B cell (primary cell): ENCODE measurements around the gene FKBP6. TPM values are rescaled to one million over a fixed set of nuclear protein-coding genes. Genes with fewer than 3 reads are reported as not detected.

ENCODE experiments used
- ATAC-seq: fragments of 200-7000 bp; cut with Tn5 transposase; one replicate; pipeline ENCODE4 v1.10.0; 2021; ENCODE audit warnings: low read depth, mild to moderate bottlenecking, moderate number of reproducible peaks, moderate library complexity
- CTCF ChIA-PET: fragments of 350-600 bp; sonication (Branson Sonifier 250); formaldehyde crosslinking; loops from one replicate; lab custom pipeline; 2021; ENCODE audit warnings: antibody characterized with exemption, inconsistent platforms; lab: Charles Lee
- POLR2A ChIA-PET: fragments of 350-600 bp; sonication (Branson Sonifier 250); formaldehyde crosslinking; loops from one replicate; lab custom pipeline; 2021; ENCODE audit warnings: antibody characterized with exemption; lab: Charles Lee
- DNase-seq: peaks from one replicate; pipeline ENCODE4 v3.0.0; 2013
- H2AFZ ChIP-seq: 2 replicates; pipeline ENCODE4 v1.6.1; 2012; ENCODE audit warnings: mild to moderate bottlenecking, low read depth, low read length; ENCODE audit not compliant: insufficient read depth, poor library complexity, severe bottlenecking
- H3K27ac ChIP-seq, 2 donors: 1 replicate in 1 of 2; 2 replicates in 1 of 2; pipeline ENCODE4 v1.5.1; 2012 to 2013; ENCODE audit warnings: low read length in 2 of 2, mild to moderate bottlenecking in 2 of 2, moderate library complexity in 1 of 2
- H3K27me3 ChIP-seq, 4 experiments: fragments of 200-600 bp in 1 of 4; sonication (generic) in 1 of 4; replicated peaks in 1 of 4; 1 replicate in 2 of 4; 2 replicates in 2 of 4; pipeline versions ENCODE4 v1.6.1 to v1.7.0; 2013 to 2016; ENCODE audit warnings: low read length in 3 of 4, mild to moderate bottlenecking in 2 of 4, mixed read lengths in 1 of 4, moderate library complexity in 1 of 4; ENCODE audit not compliant: insufficient read depth in 4 of 4, control insufficient read depth in 3 of 4; ENCODE audit errors: control extremely low read depth in 1 of 4
- H3K36me3 ChIP-seq, 2 experiments: replicated peaks in 1 of 2; 1 replicate in 1 of 2; 2 replicates in 1 of 2; pipeline versions ENCODE4 v1.6.1 to v1.7.1; 2013; ENCODE audit warnings: low read length in 1 of 2; ENCODE audit not compliant: insufficient read depth in 2 of 2, control insufficient read depth in 1 of 2; ENCODE audit errors: control extremely low read depth in 1 of 2, extremely low read depth in 1 of 2
- H3K4me1 ChIP-seq, 2 donors: fragments of 200-600 bp in 1 of 2; sonication (generic) in 1 of 2; 1 replicate in 1 of 2; 2 replicates in 1 of 2; pipeline versions ENCODE4 v1.5.1 to v1.6.1; 2013 to 2017; ENCODE audit warnings: low read length in 2 of 2; ENCODE audit not compliant: control insufficient read depth in 2 of 2, insufficient read depth in 2 of 2
- H3K4me2 ChIP-seq: replicated peaks from 2 replicates; pipeline ENCODE3; 2012; ENCODE audit warnings: mild to moderate bottlenecking, low read depth, low read length; ENCODE audit not compliant: poor library complexity, severe bottlenecking
- H3K4me3 ChIP-seq, 5 experiments: fragments of 200-600 bp in 1 of 5; sonication (generic) in 1 of 5; 1 replicate in 3 of 5; 2 replicates in 2 of 5; pipeline versions ENCODE4 v1.5.1 to v1.7.0; 2011 to 2016; ENCODE audit warnings: low read length in 4 of 5, mild to moderate bottlenecking in 4 of 5, low read depth in 2 of 5, control low read depth in 1 of 5, moderate library complexity in 1 of 5; ENCODE audit not compliant: insufficient read depth in 1 of 5; ENCODE audit errors: control extremely low read depth in 1 of 5, extremely low read depth in 1 of 5
- H3K79me2 ChIP-seq: fragments of 200-600 bp; sonication (generic); one replicate; pipeline ENCODE4 v1.6.0; 2016; ENCODE audit warnings: low read length; ENCODE audit not compliant: control insufficient read depth, insufficient read depth
- H3K9ac ChIP-seq: fragments of 200-600 bp; sonication (generic); 2 replicates; pipeline ENCODE4 v1.6.1; 2017; ENCODE audit warnings: mild to moderate bottlenecking, low read length, moderate library complexity
- H3K9me3 ChIP-seq, 3 donors: one replicate each; pipeline versions ENCODE4 v1.6.1 to v1.7.1; 2013; ENCODE audit warnings: low read length in 2 of 3; ENCODE audit not compliant: control insufficient read depth in 2 of 3, insufficient read depth in 1 of 3; ENCODE audit errors: control extremely low read depth in 1 of 3
- H4K20me1 ChIP-seq: 2 replicates; pipeline ENCODE4 v1.6.0; 2012; ENCODE audit warnings: mild to moderate bottlenecking, low read length; ENCODE audit not compliant: insufficient read depth, control insufficient read depth, poor library complexity, severe bottlenecking
- H3K27ac Mint-ChIP-seq: one replicate; pipeline ENCODE4 v1.8.0; 2021; ENCODE audit warnings: mixed read lengths
- H3K27me3 Mint-ChIP-seq: one replicate; pipeline ENCODE4 v1.8.0; 2021; ENCODE audit warnings: mixed read lengths
- H3K4me1 Mint-ChIP-seq: one replicate; pipeline ENCODE4 v1.8.0; 2021; ENCODE audit warnings: mixed read lengths
- H3K4me3 Mint-ChIP-seq: one replicate; pipeline ENCODE4 v1.8.0; 2021; ENCODE audit warnings: mixed read lengths
- H3K9me3 Mint-ChIP-seq: one replicate; pipeline ENCODE4 v1.8.0; 2022; ENCODE audit warnings: mixed read lengths; ENCODE audit not compliant: insufficient read depth
- EZH2 ChIP-seq: IDR thresholded peaks from 2 replicates; pipeline ENCODE4 v1.6.1; 2012; ENCODE audit warnings: borderline replicate concordance, low read depth, mild to moderate bottlenecking, moderate library complexity, low read length; ENCODE audit not compliant: insufficient read depth, poor library complexity, severe bottlenecking
- WGBS: methylation state at CpG from one replicate; pipeline ENCODE4 v1.1.5; 2013; ENCODE audit warnings: missing lambda C conversion rate; ENCODE audit not compliant: insufficient coverage; 5-methylcytosine and 5-hydroxymethylcytosine counted together
- intact Hi-C: fragments of 100-400 bp; cut with micrococcal nuclease; formaldehyde crosslinking; loops from one replicate; pipeline ENCODE4 v1.10.0; 2022
- polyA plus RNA-seq: library from polyadenylated mRNA; depleted of rRNA; stranded (reverse); fragments of >200 nt; gene quantifications from 2 replicates; pipeline ENCODE4 v1.2.3, GENCODE V29; 2012
- total RNA-seq, 2 donors: library from RNA; stranded (reverse); fragments of 120-200 nt in 1 of 2; gene quantifications; 1 replicate in 1 of 2; 2 replicates in 1 of 2; pipeline versions ENCODE4 v1.2.3 to v1.2.4, GENCODE V29; 2013 to 2022
- TF ChIP-seq, protein P1 (sequence below): fragments of 200-600 bp; IDR thresholded peaks from one replicate; pipeline ENCODE4 v1.8.0; 2022; ENCODE audit warnings: antibody characterized with exemption, mild to moderate bottlenecking

Gene FKBP6
- total and polyA plus RNA-seq, 2 donors (not counting 1 experiment from before 2014, with no cell fraction given): not detected

DNA sequence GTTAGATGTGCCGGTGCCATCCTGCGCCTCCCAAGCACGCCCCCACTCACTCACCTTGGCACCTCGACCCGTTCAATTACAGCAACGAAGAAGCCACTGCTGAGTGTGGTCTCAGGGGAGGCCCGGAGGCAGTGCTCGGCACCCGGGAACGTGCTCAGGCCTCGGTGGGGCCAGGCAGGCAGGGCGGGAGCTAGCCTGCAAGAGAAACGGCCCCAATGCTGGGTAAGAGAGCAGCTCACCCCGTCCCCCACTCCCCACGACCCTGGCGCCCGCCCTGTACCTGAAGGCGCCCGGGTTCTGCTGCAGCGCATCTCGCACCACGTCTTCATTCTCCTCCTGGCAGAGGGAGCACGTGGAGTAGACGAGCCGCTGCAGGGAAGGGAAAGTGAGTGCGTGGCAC, 24.4 kb upstream of the FKBP6 start:
- H3K4me3 ChIP-seq: no peak overlapping the region
- peaks cover 0 to 36% of the 10 kb centered on the region in 2 experiments for H3K36me3 ChIP-seq
- no peaks in the 10 kb centered on the region for H3K27me3 Mint-ChIP-seq
- H4K20me1 ChIP-seq: peaks cover 23% of the 10 kb centered on the region
- H3K4me1 Mint-ChIP-seq: peaks cover 23% of the 10 kb centered on the region
- DNase-seq: no peak
- peaks cover 8 to 10% of the 10 kb centered on the region in 2 donors for H3K4me1 ChIP-seq
- 96% methylated on average over 18 of the region's 26 CpGs for WGBS
- ChIA-PET POLR2A (no interaction called here), CTCF (no interaction called here)
- no peak overlapping the region for H3K4me2 ChIP-seq
- no peak overlapping the region for H3K27ac ChIP-seq
- intact Hi-C loops: no loop called here
- no peaks in the 10 kb centered on the region for H3K9me3 Mint-ChIP-seq
- H3K27ac Mint-ChIP-seq: no peak overlapping the region
- H3K27me3 ChIP-seq: no peaks in the 10 kb centered on the region
- no peak overlapping the region for H2AFZ ChIP-seq
- no peak overlapping the region for H3K9ac ChIP-seq
- no peaks in the 10 kb centered on the region for H3K9me3 ChIP-seq
- no peak for ATAC-seq
- peaks cover 22% of the 10 kb centered on the region for H3K79me2 ChIP-seq
- no peak overlapping the region for H3K4me3 Mint-ChIP-seq
- TF ChIP-seq, protein P1, sequence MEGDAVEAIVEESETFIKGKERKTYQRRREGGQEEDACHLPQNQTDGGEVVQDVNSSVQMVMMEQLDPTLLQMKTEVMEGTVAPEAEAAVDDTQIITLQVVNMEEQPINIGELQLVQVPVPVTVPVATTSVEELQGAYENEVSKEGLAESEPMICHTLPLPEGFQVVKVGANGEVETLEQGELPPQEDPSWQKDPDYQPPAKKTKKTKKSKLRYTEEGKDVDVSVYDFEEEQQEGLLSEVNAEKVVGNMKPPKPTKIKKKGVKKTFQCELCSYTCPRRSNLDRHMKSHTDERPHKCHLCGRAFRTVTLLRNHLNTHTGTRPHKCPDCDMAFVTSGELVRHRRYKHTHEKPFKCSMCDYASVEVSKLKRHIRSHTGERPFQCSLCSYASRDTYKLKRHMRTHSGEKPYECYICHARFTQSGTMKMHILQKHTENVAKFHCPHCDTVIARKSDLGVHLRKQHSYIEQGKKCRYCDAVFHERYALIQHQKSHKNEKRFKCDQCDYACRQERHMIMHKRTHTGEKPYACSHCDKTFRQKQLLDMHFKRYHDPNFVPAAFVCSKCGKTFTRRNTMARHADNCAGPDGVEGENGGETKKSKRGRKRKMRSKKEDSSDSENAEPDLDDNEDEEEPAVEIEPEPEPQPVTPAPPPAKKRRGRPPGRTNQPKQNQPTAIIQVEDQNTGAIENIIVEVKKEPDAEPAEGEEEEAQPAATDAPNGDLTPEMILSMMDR: no peak
- no peak for TF ChIP-seq EZH2

DNA sequence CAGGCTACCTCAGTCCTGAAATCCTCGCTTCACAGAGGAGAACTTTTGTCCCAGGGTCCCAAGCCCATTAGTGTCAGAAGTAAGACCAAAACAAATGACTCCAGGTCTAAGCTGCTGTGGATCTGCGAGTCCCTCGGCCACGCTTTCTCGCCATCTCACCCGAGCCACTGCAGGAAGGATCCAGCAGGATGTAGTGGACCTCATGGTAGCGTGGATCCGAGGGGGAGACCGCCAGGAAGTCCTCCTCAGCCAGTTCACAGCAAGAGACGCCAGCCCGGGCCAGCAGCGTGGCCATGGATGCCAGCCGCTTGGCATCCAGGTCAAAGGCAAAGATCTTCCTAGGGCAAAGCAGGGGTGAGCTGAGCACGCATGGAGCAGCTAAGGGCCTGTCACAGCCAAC, 23.9 kb upstream of the FKBP6 start:
- CTCF ChIA-PET: no interaction called here
- no peak overlapping the region for H3K4me3 Mint-ChIP-seq

More for the DNA sequence above, 23.9 kb upstream of the FKBP6 start:
- WGBS: 98% methylated on average over 14 of the region's 14 CpGs
- DNase-seq: no peak
- H3K27ac ChIP-seq: no peak overlapping the region
- Mint-ChIP-seq H3K4me1 (peaks cover 26% of the 10 kb centered on the region), H3K27me3 (no peaks in the 10 kb centered on the region), H3K9me3 (no peaks in the 10 kb centered on the region), H3K27ac (no peak overlapping the region)
- H3K9me3 ChIP-seq: peaks cover 0 to 1% (median 0%) of the 10 kb centered on the region in 3 donors
- intact Hi-C loops: no loop called here
- H2AFZ ChIP-seq: no peak overlapping the region
- no peak for ATAC-seq
- TF ChIP-seq, protein P1: no peak
- no peak for TF ChIP-seq EZH2
- no peak overlapping the region for H3K4me3 ChIP-seq
- POLR2A ChIA-PET: no interaction called here
- H3K36me3 ChIP-seq: peaks cover 0 to 36% of the 10 kb centered on the region in 2 experiments
- peaks cover 23% of the 10 kb centered on the region for H4K20me1 ChIP-seq
- H3K4me2 ChIP-seq: no peak overlapping the region
- H3K79me2 ChIP-seq: peaks cover 23% of the 10 kb centered on the region
- H3K4me1 ChIP-seq: peaks cover 10 to 13% of the 10 kb centered on the region in 2 donors
- no peak overlapping the region for H3K9ac ChIP-seq
- no peaks in the 10 kb centered on the region for H3K27me3 ChIP-seq
